Stimulated activated CD4-positive, alpha-beta T cell treated with anti-CD3 and anti-CD28 coated beads, TNF-alpha, amount 100 ng/mL, for 1 hour (primary cell): Measurements from ENCODE around the gene HRH3.

Source experiments
- DNase-seq, 3 donors: peaks; one replicate each; pipeline ENCODE4 v3.0.0-alpha.2; 2020; ENCODE audit warnings: low read depth in 3 of 3, low spot score in 1 of 3

HRH3 gene

DNA sequence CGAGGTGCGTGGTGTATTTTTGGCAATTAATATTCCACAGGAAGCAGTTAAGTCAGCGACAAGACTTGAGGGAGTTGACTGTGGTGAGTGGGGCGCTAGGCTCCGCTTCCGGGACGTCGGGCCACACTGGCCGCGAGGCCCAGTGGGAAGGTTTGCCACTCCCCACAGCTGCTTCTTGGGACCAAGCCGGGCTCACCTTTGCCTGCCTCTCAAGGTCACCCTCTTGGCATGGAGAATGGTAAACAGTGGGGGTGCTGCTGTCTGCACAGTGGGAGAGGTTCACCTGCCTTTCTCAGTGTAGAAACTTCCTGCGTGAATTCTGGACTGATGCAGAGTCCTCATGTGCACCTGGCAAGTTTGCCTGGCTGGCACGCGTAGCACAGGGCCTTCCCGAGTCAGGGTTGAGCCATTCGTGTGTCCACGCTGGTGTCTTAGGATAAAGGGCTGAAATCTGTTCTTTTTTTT lies 24.6 kb upstream of the HRH3 start:
- DNase-seq = no peak

DNA sequence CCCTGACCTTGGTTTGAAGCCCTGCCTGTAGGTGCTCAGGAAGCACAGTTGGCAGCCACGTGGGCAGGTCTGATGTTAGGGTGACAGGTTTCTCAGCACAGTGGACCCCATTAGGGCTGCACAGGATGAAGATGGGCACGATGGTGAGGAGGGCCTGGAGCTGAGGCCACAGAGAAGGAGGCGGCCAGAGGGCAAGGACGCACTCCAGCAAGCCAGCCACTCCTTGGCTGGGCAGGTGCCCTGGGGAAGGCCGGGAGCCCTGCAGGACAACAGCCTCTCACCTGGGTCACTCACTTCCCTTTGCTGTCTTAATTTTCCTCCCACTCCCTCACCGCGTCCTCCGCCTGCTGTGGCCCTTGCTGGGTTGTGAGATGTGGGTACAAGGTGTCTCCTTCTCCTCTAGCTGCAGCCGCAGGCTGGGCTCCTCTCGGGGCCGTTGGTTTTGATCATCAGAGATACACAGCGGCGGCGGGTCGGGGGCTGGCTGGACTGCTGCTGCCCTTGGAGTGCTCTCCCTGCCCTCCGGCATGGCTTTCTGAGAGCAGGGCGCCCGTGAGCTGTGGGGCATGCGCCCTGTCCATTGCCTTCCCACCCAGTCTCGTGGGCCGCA lies 23.9 kb upstream of the HRH3 start:
- DNase-seq = no peak

DNA sequence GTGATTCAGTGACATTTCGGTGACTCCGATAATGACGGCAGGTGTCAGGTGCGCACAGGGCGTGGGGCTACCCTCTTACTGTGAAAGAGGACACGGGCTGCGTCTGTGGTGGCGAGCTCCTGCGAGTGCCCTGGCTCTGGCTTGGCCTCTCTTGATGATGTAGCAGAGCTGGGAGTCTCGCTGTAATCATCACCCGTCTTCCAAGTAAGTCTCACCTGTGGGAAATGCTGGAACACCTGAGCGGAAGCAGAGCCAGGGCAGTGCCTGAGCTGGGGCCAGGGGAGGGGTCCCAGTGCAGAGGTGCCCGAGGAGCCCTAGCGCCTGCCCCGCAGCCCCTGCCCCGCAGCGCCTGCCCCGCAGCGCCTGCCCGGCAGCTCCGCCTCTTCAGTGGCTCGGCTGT lies 23.0 kb upstream of the HRH3 start:
- DNase-seq = no peak

DNA sequence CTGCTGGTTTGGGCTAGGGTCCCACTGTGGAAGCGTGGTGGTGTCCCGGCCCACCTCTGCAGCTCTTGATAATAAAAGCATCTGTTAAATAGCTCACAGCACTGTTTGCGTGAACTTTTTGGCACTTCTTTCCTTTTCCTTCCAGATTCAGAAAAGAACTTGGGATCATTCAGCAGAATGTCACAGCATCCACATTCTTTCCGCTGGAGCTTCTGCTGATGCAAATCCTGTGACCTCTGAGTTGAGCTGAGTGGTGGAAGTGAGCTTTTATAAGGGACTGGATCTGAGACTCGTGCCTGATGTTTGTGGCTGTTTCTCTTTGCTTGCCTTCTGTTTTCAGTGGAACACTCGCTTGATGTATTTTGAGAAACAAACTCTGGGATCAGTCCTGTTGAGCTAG lies 22.1 kb upstream of the HRH3 start:
- DNase-seq = no peak

DNA sequence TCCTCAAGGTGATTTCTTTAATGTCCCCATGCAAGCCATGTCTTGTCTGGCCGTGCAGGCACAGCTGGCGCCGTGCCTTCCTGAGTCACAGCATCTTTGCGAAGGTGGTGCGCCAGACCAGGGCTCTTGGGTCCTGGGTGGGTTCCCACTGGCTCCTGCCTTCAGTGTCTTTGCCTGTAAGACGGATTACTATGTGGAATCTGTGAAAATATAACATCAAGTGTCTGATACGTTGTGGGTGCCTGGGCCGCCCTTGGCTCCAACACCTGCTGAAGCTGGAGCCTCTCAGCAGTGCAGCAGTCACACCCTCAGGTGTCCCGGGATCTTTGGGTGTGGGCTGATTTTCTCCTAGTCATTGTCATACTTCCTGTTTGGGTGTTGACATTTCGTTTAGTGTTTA lies 21.4 kb upstream of the HRH3 start:
- no peak for DNase-seq

DNA sequence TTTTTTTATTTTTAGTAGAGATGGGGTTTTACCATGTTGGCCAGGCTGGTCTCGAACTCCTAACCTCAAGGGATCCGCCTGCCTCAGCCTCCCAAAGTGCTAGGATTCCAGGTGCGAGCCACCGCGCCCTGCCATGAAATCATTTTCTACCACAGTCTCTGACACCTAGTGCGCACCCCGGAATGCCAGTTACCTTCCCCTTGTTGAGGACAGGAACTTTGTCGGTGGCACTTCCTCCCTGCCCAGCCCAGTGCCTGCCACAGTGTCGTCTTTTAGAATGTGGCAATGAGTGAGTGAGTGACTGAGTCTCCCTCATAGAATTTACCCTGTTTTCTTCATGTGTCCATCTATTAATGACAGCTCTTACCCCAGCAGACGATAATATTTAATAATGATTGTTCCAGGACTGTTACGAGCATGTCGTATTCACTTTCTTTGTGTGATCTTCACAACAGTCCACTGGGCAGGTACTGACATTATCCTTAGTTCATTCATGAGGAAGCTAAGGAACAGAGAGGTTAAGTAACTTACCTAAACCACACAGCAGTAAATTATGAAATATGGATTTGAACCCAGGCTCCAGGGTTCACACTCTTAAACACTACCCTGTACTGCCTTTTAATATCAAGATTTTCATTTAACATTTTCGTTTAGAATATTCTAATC lies 20.1 kb upstream of the HRH3 start:
- no peak for DNase-seq

DNA sequence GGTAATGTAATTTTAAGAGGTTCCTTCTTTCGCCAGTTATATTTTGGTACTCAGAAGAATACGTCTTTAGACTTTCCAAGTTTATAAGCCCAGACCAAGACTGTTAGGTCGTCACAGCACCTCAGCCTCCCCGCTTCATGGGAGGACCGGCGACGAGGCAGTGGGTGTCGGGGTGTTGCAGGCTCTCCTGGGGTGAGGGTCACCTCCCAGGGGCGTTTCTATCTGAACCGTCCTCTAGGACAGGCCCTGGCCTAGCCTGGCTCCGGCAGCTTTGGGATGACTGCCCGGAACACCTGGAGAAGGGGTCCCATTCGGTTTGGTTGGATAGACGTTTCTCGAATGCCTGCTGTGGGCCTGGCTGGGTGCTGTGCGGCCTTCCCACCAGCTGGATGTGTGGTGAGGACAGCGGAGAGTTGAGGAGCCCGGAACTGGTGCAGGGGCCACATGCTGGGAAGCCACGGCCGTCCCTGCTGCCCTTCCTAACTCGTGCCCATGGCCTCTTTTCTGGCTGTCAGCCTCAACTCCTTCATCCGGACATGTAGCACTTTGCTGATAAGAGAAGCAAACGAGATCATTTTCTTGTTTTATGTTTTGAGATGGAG lies 19.3 kb upstream of the HRH3 start:
- DNase-seq = no peak

DNA sequence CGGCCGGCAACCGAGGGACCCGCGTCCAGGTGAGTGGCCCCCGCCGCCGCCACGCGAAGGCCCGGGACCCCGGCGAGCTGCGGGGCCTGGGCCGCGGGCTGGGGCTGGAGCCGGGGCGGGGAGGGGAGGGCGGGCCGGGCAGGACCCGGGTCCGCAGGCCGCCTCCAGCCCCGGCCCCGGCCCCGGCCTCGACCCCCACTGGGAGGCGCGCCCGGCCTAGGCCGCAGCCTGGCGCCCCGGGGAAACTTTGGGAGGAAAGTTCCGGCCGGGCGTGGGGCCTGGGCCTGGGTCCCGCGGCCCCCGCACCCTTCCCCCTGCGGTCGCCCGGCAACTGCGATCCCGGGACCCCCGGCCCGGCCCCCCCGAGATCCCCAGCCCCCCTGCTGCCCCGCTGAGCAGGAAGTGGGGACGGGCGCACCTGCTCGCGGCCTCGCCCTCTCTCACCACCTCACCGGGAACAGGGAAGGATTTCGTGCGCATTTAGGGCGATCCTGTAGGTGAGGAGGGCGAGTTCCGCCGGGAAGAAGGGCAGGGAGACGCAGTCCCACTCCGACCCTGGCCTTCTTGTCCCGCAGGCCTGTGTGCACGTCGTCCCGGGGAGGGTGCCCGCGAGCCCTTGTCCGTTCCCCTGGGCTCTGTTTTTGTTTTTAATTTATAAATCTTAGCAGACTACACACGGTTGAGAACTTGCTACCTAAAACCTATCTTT lies 18.6 kb upstream of the HRH3 start:
- no peak for DNase-seq

DNA sequence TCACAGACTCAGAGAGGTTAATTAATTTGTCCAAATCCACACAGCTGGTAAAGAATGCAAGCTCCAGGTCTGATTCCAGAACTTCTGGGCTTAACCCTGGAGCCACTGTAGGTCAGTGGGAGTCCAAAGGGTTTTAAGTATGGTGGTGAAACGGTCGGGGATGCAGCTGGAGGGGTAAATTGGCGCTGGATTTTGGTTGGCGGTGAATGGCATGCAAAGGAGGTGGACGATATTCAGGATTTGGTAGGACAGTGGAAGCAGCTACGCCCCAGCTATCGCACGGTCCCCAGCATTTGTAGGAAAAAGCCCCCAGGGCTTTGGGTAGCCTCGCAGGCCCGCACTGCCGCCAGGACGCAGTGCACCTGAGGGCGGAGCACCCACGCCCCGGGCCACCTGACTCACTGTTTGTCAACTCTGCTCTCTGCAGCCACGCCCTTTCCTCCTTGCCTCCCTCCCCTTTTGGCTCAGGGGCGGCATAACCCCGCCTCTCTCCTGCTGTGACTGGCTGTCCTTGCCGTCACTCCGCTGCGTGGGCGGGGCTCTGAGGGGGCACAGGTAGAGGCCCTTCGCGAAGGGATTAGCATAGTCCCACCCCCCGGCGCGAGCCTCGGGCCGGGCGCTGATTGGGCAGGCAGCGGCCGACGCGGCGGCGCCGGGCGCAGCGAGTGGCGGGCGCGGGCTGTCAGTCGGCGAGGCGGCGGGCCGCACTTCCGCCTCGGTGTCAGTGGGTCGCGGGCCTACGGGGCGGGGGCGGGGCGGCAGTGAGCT lies 17.9 kb upstream of the HRH3 start, which contains the start of gene OSBPL2:
Gene OSBPL2, plus strand, starts transcription at position 721 of the 768 bp plus-strand sequence. CDS start 17,664 bp downstream, outside the sequence.
- peak; percentile 100 for DNase-seq

DNA sequence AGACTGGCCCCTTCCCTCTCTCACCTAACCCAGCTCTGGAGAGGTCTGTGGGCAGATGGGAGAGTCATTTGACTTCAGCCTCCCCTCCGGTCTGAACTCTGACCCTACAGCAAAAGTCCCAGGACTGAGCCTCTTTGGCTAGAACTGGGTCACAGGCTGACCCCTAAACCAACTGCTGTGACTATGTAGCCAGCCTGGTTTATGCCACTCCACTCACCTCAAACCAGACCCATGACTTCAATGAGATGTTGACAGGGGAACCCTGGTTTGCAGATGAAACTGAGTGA lies 17.4 kb upstream of the HRH3 start:
- DNase-seq = no peak

DNA sequence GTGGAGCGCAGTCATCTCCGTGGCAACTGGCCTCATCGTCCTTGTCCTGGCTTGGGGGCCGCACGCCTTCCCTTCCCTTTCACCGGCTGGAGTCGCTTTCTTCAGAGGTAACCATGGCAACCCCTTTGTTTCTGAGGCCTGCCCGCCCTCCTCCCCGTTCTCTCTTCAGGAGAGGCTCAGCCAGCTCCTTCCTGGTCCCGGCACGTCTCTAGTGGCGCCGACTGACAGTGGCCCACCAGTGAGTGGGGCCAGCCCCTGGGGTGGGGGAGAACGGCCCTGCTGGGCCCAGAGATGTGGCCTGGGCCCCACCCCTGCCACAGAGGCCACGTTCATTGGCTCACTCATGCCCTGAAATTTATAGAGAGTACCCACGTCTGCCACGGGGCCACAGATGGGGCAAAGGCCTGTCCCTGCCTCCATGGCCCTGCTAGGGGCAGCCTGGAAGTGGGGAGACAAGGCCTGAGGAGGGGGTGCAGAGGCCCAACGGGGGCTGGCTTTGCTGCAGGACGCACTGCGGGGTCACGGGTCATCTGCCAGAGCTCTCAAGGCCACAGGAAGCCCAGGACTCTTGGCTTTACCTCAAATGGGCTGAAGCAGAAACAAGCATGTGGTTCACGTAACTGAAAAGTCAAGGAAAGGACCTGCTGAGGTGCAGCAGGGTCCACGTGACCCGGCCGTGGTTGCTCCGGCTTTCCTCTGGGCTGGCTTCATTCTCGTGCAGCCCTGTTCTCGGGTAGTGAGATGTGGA lies 16.9 kb upstream of the HRH3 start:
- DNase-seq = no peak

DNA sequence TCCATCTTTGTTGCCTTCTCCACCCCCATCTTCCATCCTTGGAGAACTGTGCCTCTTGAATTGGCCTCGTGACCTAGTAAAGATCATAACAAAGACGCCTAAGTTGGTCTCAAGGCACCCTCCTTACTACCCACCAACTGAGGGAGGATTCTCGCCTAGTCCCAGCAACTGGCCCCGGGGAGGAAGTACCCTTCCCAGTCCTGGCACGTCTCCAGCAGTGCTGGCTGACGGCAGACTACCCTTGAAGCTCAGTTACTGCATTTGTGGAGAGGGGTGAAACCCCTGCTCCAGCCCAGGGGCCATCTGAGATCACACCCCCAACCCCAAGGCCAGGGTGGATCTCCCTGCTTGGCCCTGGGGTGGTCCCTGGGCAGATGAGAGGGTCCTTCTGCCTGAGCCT lies 16.1 kb upstream of the HRH3 start:
- no peak for DNase-seq

DNA sequence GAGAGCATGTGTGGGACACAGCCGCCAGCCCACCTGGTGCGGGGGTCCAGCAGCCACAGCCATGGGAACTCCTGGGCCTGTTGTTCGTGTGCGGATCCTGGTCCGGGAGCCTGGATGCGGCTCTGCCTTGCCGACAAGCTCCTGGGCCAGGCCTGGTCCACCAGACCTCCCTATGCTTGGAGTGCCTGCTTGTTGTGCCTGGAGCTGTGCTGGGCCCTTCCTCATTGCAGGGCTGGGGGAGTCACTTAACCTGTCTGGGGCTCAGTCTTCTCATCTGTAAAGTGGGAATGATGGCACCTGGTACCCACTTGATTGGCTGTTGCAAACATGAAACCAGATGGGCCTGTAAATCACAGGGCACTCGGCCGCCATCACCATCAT lies 15.7 kb upstream of the HRH3 start:
- no peak for DNase-seq

DNA sequence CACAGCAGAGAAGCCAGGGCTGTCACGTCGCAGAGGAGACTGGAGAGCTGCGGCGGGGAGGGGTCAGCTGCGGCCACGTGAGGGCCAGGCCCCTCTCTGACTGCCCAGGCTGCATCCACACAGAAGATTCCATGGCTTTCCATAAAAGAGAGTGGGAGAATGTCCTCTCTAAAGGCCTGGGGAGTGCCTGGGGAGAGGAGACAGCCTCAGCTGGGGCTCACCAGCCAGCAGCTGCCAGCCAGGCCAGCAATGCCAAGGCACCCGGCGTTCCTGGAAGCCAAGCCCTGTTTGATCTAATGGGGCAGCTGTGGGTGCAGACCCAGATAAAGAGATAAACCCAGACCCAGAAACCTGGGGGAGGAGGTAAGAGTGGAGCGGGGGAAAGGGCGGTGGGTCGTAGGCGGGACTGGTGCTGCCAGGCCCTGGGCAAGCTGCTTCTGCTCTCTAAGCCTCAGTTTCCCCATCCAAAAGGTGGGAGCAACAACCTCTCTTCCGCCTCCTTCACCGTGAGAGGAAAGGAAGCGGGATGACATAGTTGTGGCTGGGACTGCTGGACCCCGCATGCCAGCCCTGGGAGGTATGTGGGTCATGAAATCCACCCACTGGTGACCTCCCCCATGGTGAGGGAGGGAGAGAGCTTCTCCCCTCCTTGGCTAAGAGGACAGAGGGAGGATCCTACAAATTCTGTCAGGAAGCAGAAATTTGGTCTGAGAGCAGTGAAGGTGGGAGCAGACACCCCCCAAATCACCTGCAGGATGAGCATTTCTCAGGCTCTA lies 15.1 kb upstream of the HRH3 start:
- DNase-seq = no peak

DNA sequence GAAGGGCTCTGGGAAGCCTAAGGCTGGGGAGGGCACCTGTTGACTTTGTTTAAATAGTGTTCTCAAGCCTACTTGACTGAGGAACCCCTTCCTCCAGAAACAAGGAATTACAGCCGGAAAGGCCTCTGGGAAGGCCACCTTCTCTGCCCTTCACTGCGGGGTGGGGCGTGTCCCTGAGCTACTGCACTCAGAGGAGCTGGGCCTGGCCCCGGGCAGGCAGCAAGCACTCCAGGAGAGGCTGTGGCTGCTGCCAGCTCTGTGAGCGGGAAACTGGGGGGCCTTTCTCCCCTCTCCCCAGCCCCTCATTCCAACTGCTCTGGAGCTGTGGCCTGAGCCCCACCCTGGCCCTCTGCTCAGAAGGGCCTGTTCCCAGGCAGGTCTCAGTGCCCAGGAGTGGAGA lies 14.3 kb upstream of the HRH3 start:
- DNase-seq = no peak

DNA sequence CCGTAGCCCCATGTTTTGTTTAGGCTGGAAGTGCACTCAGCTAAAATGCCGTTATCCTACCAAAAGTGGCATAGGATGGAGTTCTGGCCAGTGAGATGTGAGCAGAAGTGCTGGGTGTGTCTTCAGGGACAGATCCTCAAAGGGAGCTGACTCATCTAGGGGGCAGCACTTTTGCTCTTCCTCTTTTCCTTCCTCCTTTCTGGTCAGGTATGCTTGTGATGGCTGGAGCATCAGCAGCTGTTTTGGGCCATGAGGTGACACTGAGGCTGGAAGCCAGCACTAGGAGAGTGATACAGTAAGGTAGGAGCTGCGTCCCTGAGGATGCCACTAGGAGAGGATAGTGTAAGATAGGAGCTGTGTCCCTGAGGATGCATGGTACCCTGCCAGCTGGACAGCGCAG lies 13.6 kb upstream of the HRH3 start:
- no peak for DNase-seq

DNA sequence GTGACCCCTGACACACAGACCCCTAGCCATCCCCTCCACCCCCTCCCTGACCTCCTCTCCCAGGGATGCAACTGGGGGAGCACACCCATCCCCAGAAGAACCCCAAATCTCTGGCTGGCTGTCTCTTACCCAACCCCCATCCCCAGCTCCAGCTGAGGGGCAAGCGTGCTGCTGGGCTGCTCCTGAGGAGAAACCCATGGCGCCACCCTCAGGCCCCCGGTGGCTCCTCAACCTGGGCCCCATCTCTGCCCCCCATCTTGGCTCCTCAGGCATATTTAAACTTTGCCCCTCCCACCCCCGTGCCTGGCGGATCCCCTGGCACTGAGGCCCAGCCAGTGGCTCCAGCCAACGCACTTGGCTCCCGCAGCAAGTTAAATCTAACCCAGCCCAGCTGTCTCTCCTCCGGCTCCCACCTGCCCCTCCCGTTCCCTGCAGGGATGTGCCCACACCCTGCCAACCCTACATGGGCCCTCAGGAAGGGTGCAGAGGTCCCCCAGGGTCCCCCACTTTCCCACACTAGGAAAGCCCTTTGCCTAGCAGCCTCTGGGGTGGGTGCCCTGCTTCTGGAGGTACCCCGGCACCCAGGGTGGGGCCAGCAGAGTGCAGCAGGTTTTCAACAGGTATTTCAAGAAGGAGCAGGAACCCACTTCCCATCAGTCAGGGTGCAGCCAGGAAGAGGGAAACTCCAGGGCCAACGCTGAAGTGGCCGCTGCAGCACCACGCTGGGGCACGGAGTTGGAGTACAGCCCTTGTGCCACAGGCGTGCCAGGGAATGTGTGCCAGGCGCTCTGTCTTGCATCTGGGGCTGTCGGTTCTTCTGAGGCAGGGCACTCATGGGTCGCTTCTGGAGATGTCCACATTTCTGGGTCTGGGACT lies 12.9 kb upstream of the HRH3 start:
- DNase-seq = no peak

DNA sequence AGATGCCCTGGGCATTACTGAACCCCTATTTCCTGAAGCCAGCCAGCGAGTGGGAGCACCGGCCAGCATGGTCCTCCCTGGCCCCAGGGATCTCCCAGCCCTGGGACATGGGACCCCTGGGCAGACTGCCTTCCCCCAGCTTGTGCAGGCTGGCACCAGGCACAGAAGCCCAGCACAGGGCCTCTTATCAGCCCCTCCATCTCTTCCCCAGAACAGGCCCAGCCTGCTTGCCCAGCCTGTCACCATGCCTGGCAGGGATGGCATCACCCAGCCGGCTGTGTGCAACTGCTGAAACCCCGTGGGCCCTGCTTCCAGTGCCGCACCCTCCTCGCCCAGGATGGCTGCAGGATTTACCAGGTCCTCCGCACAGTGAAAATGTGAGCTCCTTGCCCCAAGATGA lies 12.1 kb upstream of the HRH3 start:
- DNase-seq = no peak

DNA sequence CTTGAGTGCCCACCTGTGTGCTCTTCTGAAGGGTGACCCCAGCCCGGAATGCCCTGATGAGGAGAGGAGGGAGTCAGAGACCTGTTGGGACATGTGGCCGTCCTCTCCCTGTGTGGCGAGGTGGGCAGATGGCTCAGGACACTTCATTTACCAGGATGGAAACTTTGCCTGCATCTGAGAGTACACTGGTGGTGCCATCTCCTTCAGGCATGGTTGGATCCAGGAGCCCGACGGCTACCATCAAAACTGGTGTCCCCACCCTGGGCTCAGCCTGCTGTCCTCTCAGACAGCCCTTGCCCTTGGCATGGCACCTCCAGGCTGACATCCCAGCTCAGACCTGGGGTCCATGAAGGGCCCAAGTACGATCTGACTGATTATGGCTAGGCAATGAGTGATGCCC lies 11.2 kb upstream of the HRH3 start:
- DNase-seq = no peak
